Endothelial cell (in vitro differentiated cells): Measurements from ENCODE around the gene DCUN1D3. TPM values are rescaled to one million over a fixed set of nuclear protein-coding genes. Genes with fewer than 3 reads are reported as not detected.
A peak's percentile ranks its signal among the peaks of the same experiment; 100 is the strongest.

Experiments used
- DNase-seq: peaks from one replicate; pipeline ENCODE4 v3.0.0; 2021; ENCODE audit warnings: low spot score
- H3K27ac Mint-ChIP-seq: one replicate; pipeline ENCODE4 v1.8.0; 2021; ENCODE audit warnings: mixed read lengths, inconsistent platforms; ENCODE audit not compliant: unreplicated experiment
- H3K27me3 Mint-ChIP-seq: one replicate; pipeline ENCODE4 v1.8.0; 2021; ENCODE audit warnings: mild to moderate bottlenecking, moderate library complexity, mixed read lengths, inconsistent platforms; ENCODE audit not compliant: unreplicated experiment
- H3K36me3 Mint-ChIP-seq: one replicate; pipeline ENCODE4 v1.8.0; 2021; ENCODE audit warnings: mild to moderate bottlenecking, low read depth, mixed read lengths, inconsistent platforms; ENCODE audit not compliant: unreplicated experiment
- H3K4me1 Mint-ChIP-seq: one replicate; pipeline ENCODE4 v1.8.0; 2021; ENCODE audit warnings: mild to moderate bottlenecking, mixed read lengths, inconsistent platforms; ENCODE audit not compliant: unreplicated experiment
- H3K4me3 Mint-ChIP-seq: one replicate; pipeline ENCODE4 v1.8.0; 2021; ENCODE audit warnings: mild to moderate bottlenecking, mixed read lengths, inconsistent platforms; ENCODE audit not compliant: unreplicated experiment
- H3K9me3 Mint-ChIP-seq: one replicate; pipeline ENCODE4 v1.8.0; 2021; ENCODE audit warnings: mixed read lengths, inconsistent platforms; ENCODE audit not compliant: unreplicated experiment
- CTCF ChIP-seq: fragments of 200-600 bp; sonication (generic); IDR thresholded peaks from one replicate; pipeline ENCODE4 v1.5.0; 2021; ENCODE audit warnings: antibody characterized with exemption; ENCODE audit not compliant: unreplicated experiment
- total RNA-seq: library from RNA; stranded (reverse); fragmentation: NEBNext Ultra II Directional; extraction: Animal tissue kit (Norgen Biotek cat#: 25700); gene quantifications from one replicate; pipeline ENCODE4 v1.2.1, GENCODE V29; 2021; ENCODE audit not compliant: unreplicated experiment

The DCUN1D3 gene
- total RNA-seq, 1 donor from 2014 or later, result 17.2 TPM

GRCh38 chr16:20859229-20859628 is 40.9 kb downstream of the DCUN1D3 start:
- Mint-ChIP-seq H3K27me3 (no peaks in the 10 kb centered on the region), H3K4me3 (no peak overlapping the region), H3K36me3 (peaks cover 14% of the 10 kb centered on the region), H3K9me3 (no peaks in the 10 kb centered on the region), H3K4me1 (peaks cover 23% of the 10 kb centered on the region), H3K27ac (peak overlapping the region; percentile 48)
- TF ChIP-seq CTCF, result no peak
- no peak for DNase-seq

- Mint-ChIP-seq H3K4me3 (no peak overlapping the region), H3K4me1 (peaks cover 39% of the 10 kb centered on the region), H3K27ac (no peak overlapping the region), H3K36me3 (peaks cover 14% of the 10 kb centered on the region), H3K9me3 (no peaks in the 10 kb centered on the region), H3K27me3 (no peaks in the 10 kb centered on the region)
- no peak for TF ChIP-seq CTCF
- DNase-seq, result no peak
Measured at GRCh38 chr16:20857281-20857680, 42.9 kb downstream of the DCUN1D3 start.

GRCh38 chr16:20854963-20855362 is 45.2 kb downstream of the DCUN1D3 start:
- DNase-seq, result no peak
- TF ChIP-seq CTCF, result no peak
- Mint-ChIP-seq H3K9me3 (no peaks in the 10 kb centered on the region), H3K4me1 (peaks cover 44% of the 10 kb centered on the region), H3K27ac (no peak overlapping the region), H3K4me3 (no peak overlapping the region), H3K27me3 (no peaks in the 10 kb centered on the region), H3K36me3 (peaks cover 6% of the 10 kb centered on the region)

- no peaks in the 10 kb centered on the region for H3K36me3 Mint-ChIP-seq
- TF ChIP-seq CTCF, result no peak
- DNase-seq, result no peak
- H3K4me3 Mint-ChIP-seq, result no peak overlapping the region
- H3K4me1 Mint-ChIP-seq, result peaks cover 40% of the 10 kb centered on the region
- no peaks in the 10 kb centered on the region for H3K9me3 Mint-ChIP-seq
- H3K27me3 Mint-ChIP-seq, result no peaks in the 10 kb centered on the region
- peak overlapping the region; percentile 17 for H3K27ac Mint-ChIP-seq
Measured at GRCh38 chr16:20853981-20854620, 46.1 kb downstream of the DCUN1D3 start.

GRCh38 chr16:20853143-20853542 is 47.0 kb downstream of the DCUN1D3 start:
- Mint-ChIP-seq H3K27ac (no peak overlapping the region), H3K4me3 (no peak overlapping the region)

More at GRCh38 chr16:20853143-20853542, 47.0 kb downstream of the DCUN1D3 start:
- Mint-ChIP-seq H3K36me3 (no peaks in the 10 kb centered on the region), H3K9me3 (no peaks in the 10 kb centered on the region), H3K27me3 (no peaks in the 10 kb centered on the region), H3K4me1 (peaks cover 38% of the 10 kb centered on the region)
- no peak for DNase-seq
- no peak for TF ChIP-seq CTCF
